Measurements from ENCODE around the gene ST6GALNAC1. TPM values are rescaled to one million over a fixed set of nuclear protein-coding genes. Genes with fewer than 3 reads are reported as not detected.
A peak's percentile ranks its signal among the peaks of the same experiment; 100 is the strongest.

Gene ST6GALNAC1
- total RNA-seq, 4 donors from 2014 or later = 0.29 to 7.0 (median 1.1) TPM

DNA sequence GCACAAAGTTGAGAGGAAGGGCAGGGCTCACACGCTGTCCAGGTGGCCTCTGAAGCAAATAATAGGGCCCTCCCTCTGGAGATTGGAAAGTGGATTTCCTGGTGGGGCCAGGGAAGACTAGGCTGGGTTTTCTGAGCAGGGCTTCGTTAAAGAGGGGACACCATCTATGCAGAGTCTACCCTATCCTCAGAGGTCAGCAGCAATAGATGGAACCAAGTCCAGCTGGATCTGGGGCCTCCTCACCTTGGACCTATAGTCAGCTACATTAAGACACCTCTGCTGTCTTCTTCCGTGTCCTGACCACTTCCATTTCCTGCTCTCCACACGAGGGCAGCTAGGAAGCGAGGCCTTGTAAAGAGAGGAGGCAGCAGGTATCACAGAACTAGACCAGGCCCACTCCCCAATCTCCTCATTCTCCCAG lies 14.7 kb upstream of the ST6GALNAC1 start:
- no peak for DNase-seq
- intact Hi-C loops (cut with DNase I) = no loop called here
- Histone ChIP-seq H3K4me1 (peaks cover 19 to 26% of the 10 kb centered on the region in 2 donors), H3K4me3 (replicated peaks in 1 of 3) (no peak overlapping the region), H3K36me3 (no peaks in the 10 kb centered on the region), H3K9me3 (no peaks in the 10 kb centered on the region), H3K27ac (peak overlapping the region; percentile 60 to 82 (median 74)), H3K27me3 (no peaks in the 10 kb centered on the region)
- whole genome bisulfite sequencing, 2 donors = 72 to 80% methylated on average over 5 of the region's 5 CpGs
- no peak for TF ChIP-seq POLR2A (IDR thresholded peaks at IDR 0.05)
- TF ChIP-seq, protein P1, sequence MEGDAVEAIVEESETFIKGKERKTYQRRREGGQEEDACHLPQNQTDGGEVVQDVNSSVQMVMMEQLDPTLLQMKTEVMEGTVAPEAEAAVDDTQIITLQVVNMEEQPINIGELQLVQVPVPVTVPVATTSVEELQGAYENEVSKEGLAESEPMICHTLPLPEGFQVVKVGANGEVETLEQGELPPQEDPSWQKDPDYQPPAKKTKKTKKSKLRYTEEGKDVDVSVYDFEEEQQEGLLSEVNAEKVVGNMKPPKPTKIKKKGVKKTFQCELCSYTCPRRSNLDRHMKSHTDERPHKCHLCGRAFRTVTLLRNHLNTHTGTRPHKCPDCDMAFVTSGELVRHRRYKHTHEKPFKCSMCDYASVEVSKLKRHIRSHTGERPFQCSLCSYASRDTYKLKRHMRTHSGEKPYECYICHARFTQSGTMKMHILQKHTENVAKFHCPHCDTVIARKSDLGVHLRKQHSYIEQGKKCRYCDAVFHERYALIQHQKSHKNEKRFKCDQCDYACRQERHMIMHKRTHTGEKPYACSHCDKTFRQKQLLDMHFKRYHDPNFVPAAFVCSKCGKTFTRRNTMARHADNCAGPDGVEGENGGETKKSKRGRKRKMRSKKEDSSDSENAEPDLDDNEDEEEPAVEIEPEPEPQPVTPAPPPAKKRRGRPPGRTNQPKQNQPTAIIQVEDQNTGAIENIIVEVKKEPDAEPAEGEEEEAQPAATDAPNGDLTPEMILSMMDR (IDR thresholded peaks at IDR 0.05) = no peak

DNA sequence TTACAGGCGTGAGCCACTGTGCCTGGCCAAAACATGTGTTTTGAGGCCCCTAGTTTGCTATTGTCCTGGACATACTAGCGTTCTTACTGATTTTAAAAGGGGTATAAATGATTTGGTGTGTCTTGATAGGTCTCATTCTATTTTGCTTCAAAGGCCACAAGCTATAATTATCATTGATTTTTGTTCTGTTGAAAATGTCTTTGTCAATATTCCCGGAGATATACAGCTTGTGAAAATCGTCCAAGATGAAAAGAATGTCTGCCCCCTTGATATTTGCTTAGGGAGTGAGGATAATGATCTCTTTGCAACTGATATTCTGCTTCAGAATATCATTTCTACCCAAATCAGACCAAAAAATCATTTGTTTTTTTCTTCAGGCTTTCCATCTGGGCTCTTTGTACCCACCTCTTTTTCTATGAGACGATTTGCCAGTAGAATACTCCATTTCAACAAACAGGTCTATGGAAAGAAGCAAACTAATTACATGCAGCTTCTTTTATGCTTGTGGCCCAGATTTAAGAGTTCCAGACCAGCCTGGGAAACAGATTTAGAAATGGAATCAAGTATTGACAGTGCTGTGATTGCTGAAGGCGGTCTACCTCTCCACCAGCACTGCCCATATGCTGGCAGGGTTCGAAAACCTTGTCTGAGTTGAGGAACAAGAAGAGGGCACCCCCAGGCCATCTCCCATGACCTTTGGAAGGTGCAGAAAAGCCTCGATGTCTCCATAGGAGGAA lies 14.1 kb upstream of the ST6GALNAC1 start:
- DNase-seq = no peak
- Histone ChIP-seq H3K4me3 (replicated peaks in 1 of 3) (no peak overlapping the region), H3K36me3 (no peaks in the 10 kb centered on the region), H3K9me3 (no peaks in the 10 kb centered on the region), H3K27ac (peak overlapping the region in 2 of 3 donors; percentile 60 to 82), H3K27me3 (no peaks in the 10 kb centered on the region), H3K4me1 (peaks cover 19 to 26% of the 10 kb centered on the region in 2 donors)
- intact Hi-C loops (cut with DNase I) = no loop called here
- 87 to 90% methylated on average over 8 of the region's 8 CpGs for WGBS, 2 donors
- TF ChIP-seq, protein P1 (IDR thresholded peaks at IDR 0.05) = no peak
- TF ChIP-seq POLR2A (IDR thresholded peaks at IDR 0.05) = no peak

DNA sequence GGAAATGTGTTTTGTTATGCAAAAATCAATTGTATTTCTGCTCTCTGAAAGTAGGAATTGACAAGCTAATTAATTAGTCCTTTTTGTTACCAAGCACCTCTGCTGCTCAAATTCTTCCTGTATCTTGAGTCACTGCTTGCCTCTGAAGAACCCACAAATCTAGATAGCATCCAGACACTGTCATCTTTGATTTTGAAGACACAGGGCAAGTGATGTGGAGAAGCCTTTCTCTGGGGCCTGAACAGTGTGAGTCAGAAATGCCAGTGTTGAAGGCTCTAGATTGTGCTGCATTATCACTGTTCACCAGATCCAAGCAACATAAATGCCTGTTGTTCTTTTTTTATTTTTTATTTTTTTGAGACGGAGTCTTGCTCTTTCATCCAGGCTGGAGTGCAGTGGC lies 10.9 kb upstream of the ST6GALNAC1 start:
- no peak overlapping the region for H3K27ac ChIP-seq
- H3K4me1 ChIP-seq = peaks cover 8 to 14% of the 10 kb centered on the region in 2 donors
- no peak for DNase-seq
- intact Hi-C loops (cut with DNase I) = no loop called here
- TF ChIP-seq, protein P1 (IDR thresholded peaks at IDR 0.05) = no peak
- no peak for TF ChIP-seq POLR2A (IDR thresholded peaks at IDR 0.05)
- 96 to 97% methylated on average over 1 of the region's 1 CpG for WGBS, 2 donors
- H3K4me3 ChIP-seq (replicated peaks in 1 of 3) = no peak overlapping the region
- no peaks in the 10 kb centered on the region for H3K9me3 ChIP-seq
- H3K36me3 ChIP-seq = no peaks in the 10 kb centered on the region
- no peaks in the 10 kb centered on the region for H3K27me3 ChIP-seq

DNA sequence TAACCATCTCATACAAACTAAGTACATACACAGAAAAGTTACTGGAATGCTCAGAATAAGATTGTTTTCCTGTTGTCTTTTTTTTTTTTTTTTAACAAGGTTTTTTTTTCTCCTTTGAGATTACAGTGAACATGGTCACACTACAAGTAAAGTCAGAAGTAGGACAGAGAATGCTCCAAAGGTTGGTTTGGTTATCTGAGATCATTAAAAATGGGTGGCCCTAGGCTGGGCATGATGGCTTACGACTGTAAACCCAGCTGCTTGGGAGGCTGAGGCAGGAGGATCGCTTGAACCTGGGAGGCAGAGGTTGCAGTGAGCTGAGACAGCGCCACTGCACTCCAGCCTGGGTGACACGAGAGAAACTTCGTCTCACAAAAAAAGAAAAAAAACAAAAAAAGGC lies 6.9 kb upstream of the ST6GALNAC1 start:
- Histone ChIP-seq H3K27me3 (no peaks in the 10 kb centered on the region), H3K4me1 (peaks cover 0 to 1% of the 10 kb centered on the region in 2 donors), H3K4me3 (replicated peaks in 1 of 3) (no peak overlapping the region), H3K36me3 (no peaks in the 10 kb centered on the region), H3K27ac (no peak overlapping the region), H3K9me3 (no peaks in the 10 kb centered on the region)
- WGBS, 2 donors = 92 to 95% methylated on average over 5 of the region's 5 CpGs
- DNase-seq = no peak
- TF ChIP-seq POLR2A (IDR thresholded peaks at IDR 0.05) = no peak
- TF ChIP-seq, protein P1 (IDR thresholded peaks at IDR 0.05) = no peak
- intact Hi-C loops (cut with DNase I) = no loop called here

DNA sequence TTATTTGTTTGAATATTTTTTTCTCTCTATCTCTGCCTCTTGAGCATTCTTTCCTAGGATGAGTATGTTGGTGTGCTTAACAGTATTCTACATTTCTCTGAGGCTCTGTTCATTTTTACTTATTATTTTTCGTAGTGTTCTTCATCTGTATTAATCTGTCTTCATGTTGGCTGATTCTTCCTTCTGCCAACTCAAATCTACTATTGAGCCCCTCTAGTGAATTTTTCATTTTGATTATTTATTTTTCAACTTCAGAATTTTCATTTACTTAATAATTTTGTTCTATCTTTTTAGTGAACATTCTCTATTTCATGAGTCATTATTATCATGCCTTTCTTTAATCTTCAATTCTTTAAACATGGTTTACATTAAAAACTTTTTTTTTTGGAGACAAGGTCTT lies 3.2 kb upstream of the ST6GALNAC1 start:
- Histone ChIP-seq H3K4me3 (replicated peaks in 1 of 3) (no peak overlapping the region), H3K4me1 (peaks cover under 1 to 2% of the 10 kb centered on the region in 2 donors), H3K9me3 (no peaks in the 10 kb centered on the region), H3K27me3 (no peaks in the 10 kb centered on the region), H3K27ac (no peak overlapping the region), H3K36me3 (no peaks in the 10 kb centered on the region)
- intact Hi-C loops (cut with DNase I) = no loop called here
- no peak for DNase-seq
- WGBS, 2 donors = 82 to 91% methylated on average over 1 of the region's 1 CpG
- TF ChIP-seq, protein P1 (IDR thresholded peaks at IDR 0.05) = no peak
- no peak for TF ChIP-seq POLR2A (IDR thresholded peaks at IDR 0.05)

Data from thyroid gland (tissue), 4 donors.